K562 (cell line): ENCODE data around the gene EPB41L2. TPM values are rescaled to one million over a fixed set of nuclear protein-coding genes. Genes with fewer than 3 reads are reported as not detected.

Experiments used
- ATAC-seq: fragments of 200-7000 bp; cut with Tn5 transposase; 3 replicates; pipeline ENCODE4 v1.9.1; 2020; ENCODE audit warnings: moderate library complexity
- BruUV-seq: library from RNA; stranded (reverse); fragments of 400-500 nt; replicated peaks from 2 replicates; lab custom pipeline; 2021; lab: Mats Ljungman, UMichigan
- CTCF ChIA-PET: fragments of 300-600 bp; formaldehyde crosslinking; extraction: SDS; loops from one replicate; lab custom pipeline; 2021; ENCODE audit warnings: low intra/inter-chr PET ratio; lab: Yijun Ruan, JAX
- POLR2A ChIA-PET: fragments of 300-600, 350-650 bp; sonication (Branson Sonifier 250); formaldehyde crosslinking; extraction: SDS; loops from one replicate; lab custom pipeline; 2021; ENCODE audit warnings: antibody characterized with exemption, inconsistent platforms; lab: Yijun Ruan, JAX
- DNase-seq, 4 experiments: peaks; one replicate each; pipeline versions ENCODE4 v3.0.0 to v3.0.0-alpha.2; 2011 to 2018; ENCODE audit warnings: low spot score in 3 of 4, mixed read lengths in 3 of 4; ENCODE audit errors: extremely low read depth in 1 of 4
- FAIRE-seq: peaks from 2 replicates; lab custom pipeline; 2011; peaks lifted over from hg19 to GRCh38; lab: Jason Lieb, UNC
- H2AFZ ChIP-seq: 2 replicates; pipeline ENCODE4 v1.6.0; 2011; ENCODE audit warnings: low read depth, low read length, control low read depth, inconsistent platforms
- H3K27ac ChIP-seq: fragments of 200-600 bp; 3 replicates; pipeline ENCODE4 v1.8.0; 2011; ENCODE audit warnings: low read depth, mild to moderate bottlenecking, control low read depth, inconsistent platforms, low read length, moderate library complexity, mixed read lengths; ENCODE audit errors: extremely low read depth
- H3K27me3 ChIP-seq, 2 experiments: fragments of 300-600 bp in 1 of 2; 2 replicates in 1 of 2; 3 replicates in 1 of 2; pipeline versions ENCODE4 v1.6.0 to v1.8.0; 2011; ENCODE audit warnings: inconsistent platforms in 2 of 2, low read length in 2 of 2, mild to moderate bottlenecking in 1 of 2, mixed read lengths in 1 of 2, moderate library complexity in 1 of 2; ENCODE audit not compliant: control insufficient read depth in 2 of 2, insufficient read depth in 2 of 2
- H3K36me3 ChIP-seq: fragments of 300-600 bp; 3 replicates; pipeline ENCODE4 v1.8.0; 2011; ENCODE audit warnings: mild to moderate bottlenecking, low read length, inconsistent platforms; ENCODE audit not compliant: control insufficient read depth, insufficient read depth
- H3K4me1 ChIP-seq, 2 experiments: fragments of 200-600 bp in 1 of 2; replicated peaks in 1 of 2; 2 replicates in 1 of 2; 3 replicates in 1 of 2; pipeline versions ENCODE4 v1.5.1 to v1.8.0; 2011; ENCODE audit warnings: inconsistent platforms in 2 of 2, low read length in 2 of 2, mild to moderate bottlenecking in 1 of 2, mixed read lengths in 1 of 2, moderate library complexity in 1 of 2; ENCODE audit not compliant: control insufficient read depth in 2 of 2, insufficient read depth in 2 of 2
- H3K4me2 ChIP-seq: 2 replicates; pipeline ENCODE4 v1.6.1; 2011; ENCODE audit warnings: low read length, control low read depth, inconsistent platforms, mixed read lengths; ENCODE audit not compliant: insufficient read depth
- H3K4me3 ChIP-seq: fragments of 200-600 bp; sonication (generic), shearing (Covaris generic); 2 replicates; pipeline ENCODE4 v1.5.1; 2016; ENCODE audit warnings: control low read depth, inconsistent platforms
- H3K79me2 ChIP-seq: fragments of 200-600 bp; 3 replicates; pipeline ENCODE4 v1.8.0; 2011; ENCODE audit warnings: low read length, inconsistent platforms; ENCODE audit not compliant: control insufficient read depth, insufficient read depth
- H3K9ac ChIP-seq, 2 experiments: 2 replicates each; pipeline versions ENCODE4 v1.6.0 to v1.6.1; 2011; ENCODE audit warnings: low read depth in 2 of 2, low read length in 2 of 2, control low read depth in 1 of 2, inconsistent platforms in 1 of 2, mild to moderate bottlenecking in 1 of 2, mixed read lengths in 1 of 2; ENCODE audit not compliant: insufficient read depth in 1 of 2
- H3K9me1 ChIP-seq: one replicate; pipeline ENCODE4 v1.6.0; 2011; ENCODE audit warnings: inconsistent platforms, mild to moderate bottlenecking, low read length, moderate library complexity; ENCODE audit not compliant: control insufficient read depth, insufficient read depth
- H3K9me3 ChIP-seq: replicated peaks from 2 replicates; pipeline ENCODE4 v1.5.1; 2011; ENCODE audit warnings: low read depth, low read length, inconsistent platforms; ENCODE audit not compliant: control insufficient read depth, insufficient read depth
- H4K20me1 ChIP-seq: replicated peaks from 2 replicates; pipeline ENCODE4 v1.6.1; 2011; ENCODE audit warnings: low read length, inconsistent platforms, mixed read lengths; ENCODE audit not compliant: control insufficient read depth, insufficient read depth
- BRD4 ChIP-seq: fragments of 200-600 bp; sonication (generic); IDR thresholded peaks from 2 replicates; pipeline ENCODE4 v1.6.1; 2017; ENCODE audit warnings: inconsistent platforms
- ELK3 ChIP-seq: fragments of 450-650 bp; formaldehyde crosslinking; IDR thresholded peaks from 2 replicates; pipeline ENCODE4 v1.4.0; 2020; ENCODE audit warnings: mild to moderate bottlenecking
- HMBOX1 ChIP-seq: sonication (generic); IDR thresholded peaks from 2 replicates; pipeline ENCODE4 v1.6.1; 2016
- MYNN ChIP-seq, 2 experiments: sonication (generic); formaldehyde crosslinking in 1 of 2; IDR thresholded peaks; 2 replicates each; pipeline versions ENCODE4 v1.5.0 to v1.6.1; 2016 to 2020; ENCODE audit warnings: antibody characterized with exemption in 1 of 2, missing genetic modification reagents in 1 of 2
- SUPT5H ChIP-seq: fragments of 450-650 bp; IDR thresholded peaks from 2 replicates; pipeline ENCODE4 v1.6.1; 2016
- ZBTB33 ChIP-seq: sonication (generic); formaldehyde crosslinking; IDR thresholded peaks from 2 replicates; pipeline ENCODE4 v1.8.1; 2023; ENCODE audit warnings: mild to moderate bottlenecking, missing genetic modification reagents
- ZBTB9 ChIP-seq: fragments of 450-650 bp; formaldehyde crosslinking; IDR thresholded peaks from 2 replicates; pipeline ENCODE4 v1.4.0; 2020; ENCODE audit warnings: mild to moderate bottlenecking, moderate library complexity
- ZFP30 ChIP-seq: fragments of 250-450 bp; sonication (Bioruptor Pico); IDR thresholded peaks from 2 replicates; pipeline ENCODE4 v1.8.0; 2022; ENCODE audit warnings: moderate library complexity, mild to moderate bottlenecking, inconsistent platforms, borderline replicate concordance
- ZNF57 ChIP-seq: fragments of 450-650 bp; formaldehyde crosslinking; IDR thresholded peaks from 2 replicates; pipeline ENCODE4 v1.4.0; 2020; ENCODE audit warnings: mild to moderate bottlenecking, moderate library complexity
- WGBS: fragments of 100-300 bp; shearing (Covaris generic); methylation state at CpG from one replicate; pipeline ENCODE4 v1.1.6; 2016; ENCODE audit warnings: low coverage, mixed read lengths; ENCODE audit not compliant: insufficient coverage; ENCODE audit errors: missing lambda C conversion rate; 5-methylcytosine and 5-hydroxymethylcytosine counted together
- in situ Hi-C: fragments of 300-500 bp; cut with MboI; formaldehyde crosslinking; loops from 4 replicates; pipeline ENCODE4 v1.15.0; 2018; ENCODE audit warnings: inconsistent platforms, mixed read lengths
- intact Hi-C: fragments of 100-400 bp; cut with micrococcal nuclease; formaldehyde crosslinking; loops from 2 replicates; pipeline ENCODE4 v1.14.2; 2022
- polyA plus RNA-seq, 8 experiments: library from polyadenylated mRNA; depleted of rRNA in 4 of 8; stranded (reverse) in 5 of 8; unstranded in 3 of 8; fragments of >200 nt; fragmentation: Nextera tagmentation in 2 of 8; fragmentation: Illumina TruSeq in 1 of 8; extraction: Ambion mirVana in 2 of 8; extraction: Trizol in 1 of 8; gene quantifications; 2 replicates each; pipeline versions ENCODE4 v1.2.1 to v1.2.3, GENCODE V29; 2011 to 2014; ENCODE audit warnings: inconsistent platforms in 1 of 8, missing spikeins in 1 of 8
- total RNA-seq, 7 experiments: library from RNA; depleted of rRNA in 6 of 7; stranded (reverse); fragments of >200 nt in 6 of 7; fragmentation: Illumina TruSeq in 2 of 7; extraction: Trizol in 2 of 7; gene quantifications; 2 replicates each; pipeline versions ENCODE4 v1.2.1 to v1.2.3, GENCODE V29; 2011 to 2021; ENCODE audit warnings: low replicate concordance in 1 of 7

EPB41L2 gene
- total and polyA plus RNA-seq, 9 of the 15 experiments (the other 6 are each of a cell fraction or from before 2014, with no cell fraction given), result 5.1 to 53.6 (median 25.0) TPM

- Histone ChIP-seq H3K27me3 (no peaks in the 10 kb centered on the region), H3K4me2 (no peak overlapping the region), H3K4me3 (no peak overlapping the region), H3K4me1 (no peaks in the 10 kb centered on the region), H2AFZ (no peak overlapping the region), H3K9me1 (no peaks in the 10 kb centered on the region), H3K9me3 (no peaks in the 10 kb centered on the region), H4K20me1 (no peaks in the 10 kb centered on the region), H3K36me3 (no peaks in the 10 kb centered on the region), H3K27ac (no peak overlapping the region), H3K79me2 (no peaks in the 10 kb centered on the region), H3K9ac (no peak overlapping the region)
- 13% methylated on average over 6 of the region's 6 CpGs for WGBS
- POLR2A ChIA-PET, result no interaction called here
- TF ChIP-seq MYNN (IDR thresholded peaks at IDR 0.05), result no peak
- no peak for TF ChIP-seq MYNN (CRISPR knock-in tag; IDR thresholded peaks at IDR 0.05)
- in situ Hi-C loops (no loop called here), intact Hi-C loops (no loop called here)
- ATAC-seq, result peak; percentile 59; the same call in 1 of the 3 replicates
- no peak for FAIRE-seq
- CTCF ChIA-PET, result no interaction called here
- BruUV-seq, result no TSS peak
- DNase-seq, result no peak
Measured at GRCh38 chr6:131080084-131080483, 17.0 kb upstream of the EPB41L2 start.

GRCh38 chr6:131073577-131073976 lies 10.5 kb upstream of the EPB41L2 start:
- ChIA-PET CTCF (no interaction called here), POLR2A (no interaction called here)
- H3K79me2 ChIP-seq, result no peaks in the 10 kb centered on the region
- H3K27ac ChIP-seq, result no peak overlapping the region
- H3K9me3 ChIP-seq, result no peaks in the 10 kb centered on the region
- intact Hi-C loops, result no loop called here
- no peaks in the 10 kb centered on the region for H3K9me1 ChIP-seq
- no TSS peak for BruUV-seq
- no peak for ATAC-seq
- no peak overlapping the region for H3K9ac ChIP-seq
- no peak overlapping the region for H3K4me2 ChIP-seq
- no peaks in the 10 kb centered on the region for H3K27me3 ChIP-seq
- TF ChIP-seq ZBTB9 (CRISPR knock-in tag) (no peak), ZNF57 (CRISPR knock-in tag) (no peak), ELK3 (CRISPR knock-in tag) (no peak), SUPT5H (no peak), BRD4 (no peak), ZFP30 (CRISPR knock-in tag) (no peak), HMBOX1 (no peak), ZBTB33 (CRISPR knock-in tag) (no peak)
- H4K20me1 ChIP-seq, result no peaks in the 10 kb centered on the region
- 32% methylated on average over 2 of the region's 2 CpGs for WGBS
- no peaks in the 10 kb centered on the region; a peak in 1 of 5 replicates for H3K4me1 ChIP-seq
- no peak for FAIRE-seq
- in situ Hi-C loops, result no loop called here
- H2AFZ ChIP-seq, result no peak overlapping the region
- no peak overlapping the region for H3K4me3 ChIP-seq
- H3K36me3 ChIP-seq, result no peaks in the 10 kb centered on the region
- no peak for DNase-seq
